Measurements from ENCODE around the gene SLC29A3. TPM values are rescaled to one million over a fixed set of nuclear protein-coding genes. Genes with fewer than 3 reads are reported as not detected.
A peak's percentile ranks its signal among the peaks of the same experiment; 100 is the strongest.

Gene SLC29A3
- polyA plus RNA-seq, 4 donors, result 0.45 to 16.9 (median 2.7) TPM

- no peak overlapping the region for H3K27ac ChIP-seq (ENCODE audit: low read depth in 1 of 3, low read length in 2 of 3)
- H3K4me1 ChIP-seq (ENCODE audit: control insufficient read depth in 3 of 3, insufficient read depth in 2 of 3, low read depth in 1 of 3, low read length in 2 of 3), result peaks cover 0 to 5% (median 0%) of the 10 kb centered on the region in 3 donors
- no peak overlapping the region for H3K4me3 ChIP-seq (ENCODE audit: low read depth in 1 of 3, low read length in 3 of 3)
- peaks cover 0 to 66% (median 2%) of the 10 kb centered on the region in 3 donors for H3K36me3 ChIP-seq (ENCODE audit: control insufficient read depth in 3 of 3, insufficient read depth in 2 of 3, low read depth in 1 of 3, low read length in 3 of 3)
- no peaks in the 10 kb centered on the region for H3K27me3 ChIP-seq (ENCODE audit: control insufficient read depth in 3 of 3, insufficient read depth in 3 of 3, low read length in 3 of 3)
- WGBS, 3 donors, result 93 to 98% (median 95%) methylated on average over 9 of the region's 9 CpGs
- no peaks in the 10 kb centered on the region for H3K9me3 ChIP-seq (ENCODE audit: control insufficient read depth in 2 of 2, insufficient read depth in 1 of 2, low read depth in 1 of 2, low read length in 1 of 2)
- FAIRE-seq (no peak), DNase-seq (no peak)
Observed at GRCh38 chr10:71324743-71325142, 5.7 kb downstream of the SLC29A3 start.

GRCh38 chr10:71325267-71325666, 6.2 kb downstream of the SLC29A3 start:
- no peak overlapping the region for H3K4me3 ChIP-seq (ENCODE audit: low read depth in 1 of 3, low read length in 3 of 3)
- peaks cover 0 to under 1% (median 0%) of the 10 kb centered on the region in 3 donors for H3K4me1 ChIP-seq (ENCODE audit: control insufficient read depth in 3 of 3, insufficient read depth in 2 of 3, low read depth in 1 of 3, low read length in 2 of 3)
- no peak overlapping the region for H3K27ac ChIP-seq (ENCODE audit: low read depth in 1 of 3, low read length in 2 of 3)
- DNase-seq (peak in 1 of 2 donors; percentile 46), FAIRE-seq (no peak)
- H3K9me3 ChIP-seq (ENCODE audit: control insufficient read depth in 2 of 2, insufficient read depth in 1 of 2, low read depth in 1 of 2, low read length in 1 of 2), result no peaks in the 10 kb centered on the region
- H3K27me3 ChIP-seq (ENCODE audit: control insufficient read depth in 3 of 3, insufficient read depth in 3 of 3, low read length in 3 of 3), result no peaks in the 10 kb centered on the region
- 50 to 69% (median 61%) methylated on average over 6 of the region's 6 CpGs for WGBS, 3 donors
- H3K36me3 ChIP-seq (ENCODE audit: control insufficient read depth in 3 of 3, insufficient read depth in 2 of 3, low read depth in 1 of 3, low read length in 3 of 3), result peaks cover 0 to 71% (median 2%) of the 10 kb centered on the region in 3 donors

- Histone ChIP-seq H3K36me3 (ENCODE audit: control insufficient read depth in 3 of 3, insufficient read depth in 2 of 3, low read depth in 1 of 3, low read length in 3 of 3) (peaks cover 0 to 79% (median 2%) of the 10 kb centered on the region in 3 donors), H3K9me3 (ENCODE audit: control insufficient read depth in 2 of 2, insufficient read depth in 1 of 2, low read depth in 1 of 2, low read length in 1 of 2) (no peaks in the 10 kb centered on the region), H3K4me1 (ENCODE audit: control insufficient read depth in 3 of 3, insufficient read depth in 2 of 3, low read depth in 1 of 3, low read length in 2 of 3) (no peaks in the 10 kb centered on the region), H3K27ac (ENCODE audit: low read depth in 1 of 3, low read length in 2 of 3) (no peak overlapping the region), H3K27me3 (ENCODE audit: control insufficient read depth in 3 of 3, insufficient read depth in 3 of 3, low read length in 3 of 3) (no peaks in the 10 kb centered on the region), H3K4me3 (ENCODE audit: low read depth in 1 of 3, low read length in 3 of 3) (no peak overlapping the region)
- DNase-seq, result peak in 1 of 2 donors; percentile 55
- no peak for FAIRE-seq
- WGBS, 3 donors, result 12 to 68% (median 39%) methylated on average over 16 of the region's 16 CpGs
Observed at GRCh38 chr10:71326464-71326881, 7.4 kb downstream of the SLC29A3 start.

DNA sequence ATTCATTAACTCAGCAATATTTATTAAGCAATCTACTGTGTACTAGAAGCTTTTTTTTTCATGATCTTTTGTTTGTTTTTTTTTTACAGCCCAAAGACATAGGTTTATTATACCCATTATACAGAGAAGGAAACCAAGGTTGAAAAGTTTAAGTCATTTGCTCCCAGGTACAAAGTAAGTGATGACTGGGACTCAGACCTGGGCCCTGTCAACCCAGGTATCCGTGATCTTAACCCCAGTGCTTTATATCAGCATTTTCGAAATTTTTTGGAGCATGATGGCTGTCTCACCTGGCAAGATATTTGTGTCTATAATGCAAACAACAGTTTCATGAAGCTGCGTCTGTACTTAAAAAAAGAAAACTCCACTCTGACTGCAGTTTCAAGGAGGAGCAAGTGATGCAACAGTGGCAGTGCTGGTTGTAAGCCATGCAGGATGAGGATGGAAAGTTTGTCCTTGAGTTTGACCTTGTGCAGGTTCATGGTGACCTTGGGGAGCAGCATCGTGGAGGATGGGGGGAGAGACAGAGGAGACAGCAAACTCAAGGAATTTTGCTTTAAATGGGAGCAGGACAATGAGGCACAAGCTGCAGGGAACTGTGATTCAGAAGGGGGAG, 11.8 kb downstream of the SLC29A3 start:
- Histone ChIP-seq H3K27me3 (ENCODE audit: control insufficient read depth in 3 of 3, insufficient read depth in 3 of 3, low read length in 3 of 3) (no peaks in the 10 kb centered on the region), H3K4me3 (ENCODE audit: low read depth in 1 of 3, low read length in 3 of 3) (no peak overlapping the region), H3K36me3 (ENCODE audit: control insufficient read depth in 3 of 3, insufficient read depth in 2 of 3, low read depth in 1 of 3, low read length in 3 of 3) (peaks cover 0 to 79% (median 0%) of the 10 kb centered on the region in 3 donors), H3K27ac (ENCODE audit: low read depth in 1 of 3, low read length in 2 of 3) (no peak overlapping the region), H3K9me3 (ENCODE audit: control insufficient read depth in 2 of 2, insufficient read depth in 1 of 2, low read depth in 1 of 2, low read length in 1 of 2) (no peaks in the 10 kb centered on the region), H3K4me1 (ENCODE audit: control insufficient read depth in 3 of 3, insufficient read depth in 2 of 3, low read depth in 1 of 3, low read length in 2 of 3) (peaks cover 0 to 11% (median 0%) of the 10 kb centered on the region in 3 donors)
- no peak for DNase-seq
- WGBS, 3 donors, result 74 to 79% (median 77%) methylated on average over 4 of the region's 4 CpGs
- no peak for FAIRE-seq

GRCh38 chr10:71331736-71332135, 12.7 kb downstream of the SLC29A3 start:
- H3K9me3 ChIP-seq (ENCODE audit: control insufficient read depth in 2 of 2, insufficient read depth in 1 of 2, low read depth in 1 of 2, low read length in 1 of 2), result no peaks in the 10 kb centered on the region
- WGBS, 3 donors, result 32 to 60% (median 39%) methylated on average over 4 of the region's 4 CpGs
- no peak overlapping the region for H3K4me3 ChIP-seq (ENCODE audit: low read depth in 1 of 3, low read length in 3 of 3)
- no peaks in the 10 kb centered on the region for H3K27me3 ChIP-seq (ENCODE audit: control insufficient read depth in 3 of 3, insufficient read depth in 3 of 3, low read length in 3 of 3)
- DNase-seq (no peak), FAIRE-seq (no peak)
- H3K27ac ChIP-seq (ENCODE audit: low read depth in 1 of 3, low read length in 2 of 3), result no peak overlapping the region
- H3K36me3 ChIP-seq (ENCODE audit: control insufficient read depth in 3 of 3, insufficient read depth in 2 of 3, low read depth in 1 of 3, low read length in 3 of 3), result peaks cover 0 to 76% (median 0%) of the 10 kb centered on the region in 3 donors
- peaks cover 0 to 17% (median 0%) of the 10 kb centered on the region in 3 donors for H3K4me1 ChIP-seq (ENCODE audit: control insufficient read depth in 3 of 3, insufficient read depth in 2 of 3, low read depth in 1 of 3, low read length in 2 of 3)

DNA sequence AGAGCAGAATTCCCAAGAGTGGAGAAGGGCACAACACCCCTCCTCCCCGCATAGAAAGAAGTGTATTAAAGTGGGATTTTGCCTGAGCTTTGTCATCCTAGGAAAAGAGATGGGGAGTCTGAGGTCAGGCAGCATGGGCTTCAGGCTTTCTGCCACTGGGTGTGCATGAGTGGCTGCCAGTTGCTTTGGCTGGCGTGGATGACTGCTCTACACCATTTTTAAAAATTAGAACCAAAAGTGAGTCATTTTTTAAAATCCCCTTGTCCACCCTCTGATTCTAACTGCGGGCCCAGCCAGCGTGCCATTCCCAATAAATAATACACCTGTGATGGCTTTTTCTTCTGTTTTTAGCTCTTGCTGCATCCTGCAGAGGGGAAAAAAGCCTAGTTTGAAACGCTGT, 13.4 kb downstream of the SLC29A3 start:
- peaks cover 0 to 77% (median 0%) of the 10 kb centered on the region in 3 donors for H3K36me3 ChIP-seq (ENCODE audit: control insufficient read depth in 3 of 3, insufficient read depth in 2 of 3, low read depth in 1 of 3, low read length in 3 of 3)
- no peak overlapping the region for H3K4me3 ChIP-seq (ENCODE audit: low read depth in 1 of 3, low read length in 3 of 3)
- DNase-seq (no peak), FAIRE-seq (no peak)
- WGBS, 3 donors, result 90 to 98% (median 94%) methylated on average over 5 of the region's 5 CpGs
- no peak overlapping the region for H3K27ac ChIP-seq (ENCODE audit: low read depth in 1 of 3, low read length in 2 of 3)
- H3K9me3 ChIP-seq (ENCODE audit: control insufficient read depth in 2 of 2, insufficient read depth in 1 of 2, low read depth in 1 of 2, low read length in 1 of 2), result no peaks in the 10 kb centered on the region
- H3K4me1 ChIP-seq (ENCODE audit: control insufficient read depth in 3 of 3, insufficient read depth in 2 of 3, low read depth in 1 of 3, low read length in 2 of 3), result peaks cover 0 to 24% (median 0%) of the 10 kb centered on the region in 3 donors
- H3K27me3 ChIP-seq (ENCODE audit: control insufficient read depth in 3 of 3, insufficient read depth in 3 of 3, low read length in 3 of 3), result no peaks in the 10 kb centered on the region

- Histone ChIP-seq H3K36me3 (ENCODE audit: control insufficient read depth in 3 of 3, insufficient read depth in 2 of 3, low read depth in 1 of 3, low read length in 3 of 3) (peaks cover 0 to 74% (median 0%) of the 10 kb centered on the region in 3 donors), H3K27me3 (ENCODE audit: control insufficient read depth in 3 of 3, insufficient read depth in 3 of 3, low read length in 3 of 3) (no peaks in the 10 kb centered on the region), H3K4me1 (ENCODE audit: control insufficient read depth in 3 of 3, insufficient read depth in 2 of 3, low read depth in 1 of 3, low read length in 2 of 3) (peaks cover 0 to 33% (median 0%) of the 10 kb centered on the region in 3 donors), H3K4me3 (ENCODE audit: low read depth in 1 of 3, low read length in 3 of 3) (no peak overlapping the region), H3K9me3 (ENCODE audit: control insufficient read depth in 2 of 2, insufficient read depth in 1 of 2, low read depth in 1 of 2, low read length in 1 of 2) (no peaks in the 10 kb centered on the region), H3K27ac (ENCODE audit: low read depth in 1 of 3, low read length in 2 of 3) (no peak overlapping the region)
- no peak for DNase-seq
- WGBS, 3 donors, result 69 to 80% (median 78%) methylated on average over 9 of the region's 9 CpGs
- no peak for FAIRE-seq
Observed at GRCh38 chr10:71333129-71333887, 14.2 kb downstream of the SLC29A3 start.

GRCh38 chr10:71334221-71334791, 15.2 kb downstream of the SLC29A3 start:
- Histone ChIP-seq H3K27me3 (ENCODE audit: control insufficient read depth in 3 of 3, insufficient read depth in 3 of 3, low read length in 3 of 3) (no peaks in the 10 kb centered on the region), H3K4me1 (ENCODE audit: control insufficient read depth in 3 of 3, insufficient read depth in 2 of 3, low read depth in 1 of 3, low read length in 2 of 3) (peaks cover 0 to 42% (median under 1%) of the 10 kb centered on the region in 3 donors), H3K36me3 (ENCODE audit: control insufficient read depth in 3 of 3, insufficient read depth in 2 of 3, low read depth in 1 of 3, low read length in 3 of 3) (peaks cover 0 to 73% (median 0%) of the 10 kb centered on the region in 3 donors), H3K9me3 (ENCODE audit: control insufficient read depth in 2 of 2, insufficient read depth in 1 of 2, low read depth in 1 of 2, low read length in 1 of 2) (no peaks in the 10 kb centered on the region), H3K27ac (ENCODE audit: low read depth in 1 of 3, low read length in 2 of 3) (no peak overlapping the region), H3K4me3 (ENCODE audit: low read depth in 1 of 3, low read length in 3 of 3) (no peak overlapping the region)
- FAIRE-seq (no peak), DNase-seq (no peak)
- 76 to 83% (median 78%) methylated on average over 12 of the region's 12 CpGs for WGBS, 3 donors

All from small intestine (tissue), 7 donors.